IPS DF 6.9 (cell line): ENCODE data around the gene ACADL.

Experiments
- DNase-seq: peaks from one replicate; pipeline ENCODE4 v3.0.0-alpha.2; 2013; ENCODE audit warnings: low read depth, low spot score
- H3K27ac ChIP-seq: one replicate; pipeline ENCODE4 v1.5.1; 2013; ENCODE audit warnings: low read length, control low read depth
- H3K27me3 ChIP-seq: 2 replicates; pipeline ENCODE4 v1.6.1; 2013; ENCODE audit warnings: mild to moderate bottlenecking, low read length; ENCODE audit not compliant: control insufficient read depth, insufficient read depth
- H3K36me3 ChIP-seq: 2 replicates; pipeline ENCODE4 v1.6.1; 2013; ENCODE audit warnings: low read length; ENCODE audit not compliant: control insufficient read depth, insufficient read depth
- H3K4me1 ChIP-seq: 2 replicates; pipeline ENCODE4 v1.6.1; 2013; ENCODE audit warnings: low read length; ENCODE audit not compliant: control insufficient read depth, insufficient read depth
- H3K4me3 ChIP-seq: 2 replicates; pipeline ENCODE4 v1.5.1; 2013; ENCODE audit warnings: mild to moderate bottlenecking, low read length
- H3K9me3 ChIP-seq: 2 replicates; pipeline ENCODE4 v1.6.1; 2013; ENCODE audit warnings: low read length, inconsistent platforms; ENCODE audit not compliant: control insufficient read depth, insufficient read depth
- WGBS: extraction: QIAGEN DNeasy Blood & Tissue Kit; methylation state at CpG from one replicate; pipeline ENCODE4 v1.1.7; 2013; ENCODE audit warnings: mixed read lengths, missing lambda C conversion rate; ENCODE audit not compliant: insufficient read length, insufficient coverage; 5-methylcytosine and 5-hydroxymethylcytosine counted together

The ACADL gene

DNA sequence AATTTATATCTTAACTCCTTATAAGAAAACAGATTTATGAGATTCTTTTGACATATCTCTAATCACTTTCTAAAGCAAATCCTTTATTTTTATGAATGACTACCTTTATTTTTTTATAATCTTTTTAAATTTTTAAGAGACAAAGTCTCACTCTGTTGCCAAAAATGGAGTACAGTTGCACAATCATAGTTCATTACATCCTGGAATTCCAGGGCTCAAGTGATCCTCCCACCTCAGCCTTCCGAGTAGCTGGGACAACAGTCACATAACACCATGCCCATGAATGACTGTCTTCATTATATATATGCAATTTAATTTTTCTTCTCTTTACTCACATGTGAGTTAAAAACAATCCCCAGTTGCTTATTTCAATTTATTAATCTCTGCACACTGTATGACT is 21.7 kb downstream of the ACADL start:
- no CpG with 5 or more reads among the region's 1 CpG for WGBS
- no peak overlapping the region for H3K27ac ChIP-seq
- H3K4me1 ChIP-seq, result no peaks in the 10 kb centered on the region
- H3K4me3 ChIP-seq, result no peak overlapping the region
- H3K9me3 ChIP-seq, result no peaks in the 10 kb centered on the region
- DNase-seq, result no peak
- H3K27me3 ChIP-seq, result no peaks in the 10 kb centered on the region
- no peaks in the 10 kb centered on the region for H3K36me3 ChIP-seq

DNA sequence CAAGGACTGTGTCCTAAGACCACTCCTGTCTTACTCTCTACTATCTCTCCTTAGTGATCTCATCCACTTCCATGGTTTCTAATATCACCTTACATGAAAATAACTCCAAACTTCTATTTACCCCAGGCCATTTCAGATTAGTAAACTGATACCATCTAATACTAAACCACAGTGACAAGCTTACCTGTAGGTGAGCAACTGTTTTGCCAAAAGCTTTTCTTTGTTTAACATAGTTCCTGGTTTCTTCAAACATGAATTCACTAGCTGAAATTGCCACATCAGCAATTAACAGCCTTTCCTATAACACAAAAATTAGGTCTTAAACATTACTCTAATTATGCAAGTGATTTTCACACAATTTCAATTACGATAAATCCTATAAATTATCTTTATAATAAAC is 22.1 kb downstream of the ACADL start:
- H3K4me3 ChIP-seq, result no peak overlapping the region
- 96% methylated on average over 1 of the region's 1 CpG for WGBS
- no peaks in the 10 kb centered on the region for H3K36me3 ChIP-seq
- no peak for DNase-seq
- no peaks in the 10 kb centered on the region for H3K9me3 ChIP-seq
- H3K27ac ChIP-seq, result no peak overlapping the region
- H3K27me3 ChIP-seq, result no peaks in the 10 kb centered on the region
- H3K4me1 ChIP-seq, result no peaks in the 10 kb centered on the region

DNA sequence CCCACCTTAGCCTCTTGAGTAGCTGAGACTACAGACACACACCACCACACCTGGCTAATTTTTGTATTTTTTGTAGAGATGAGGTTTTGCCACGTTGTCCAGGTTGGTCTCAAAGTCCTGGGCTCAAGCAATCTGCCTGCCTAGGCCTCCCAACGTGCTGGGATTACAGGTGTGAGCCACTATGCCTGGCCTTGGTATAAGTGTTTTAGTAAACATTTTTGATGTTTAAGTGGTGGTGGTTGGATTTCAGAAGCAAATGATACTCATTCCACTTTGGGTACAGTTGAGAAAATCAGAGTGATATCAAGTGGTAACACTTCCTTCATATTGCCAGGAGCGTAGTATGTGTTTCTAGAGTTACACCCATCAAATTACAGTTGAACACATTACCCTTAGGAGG is 25.4 kb downstream of the ACADL start:
- H3K36me3 ChIP-seq, result no peaks in the 10 kb centered on the region
- WGBS, result no CpG with 5 or more reads among the region's 3 CpGs
- H3K4me1 ChIP-seq, result no peaks in the 10 kb centered on the region
- H3K27me3 ChIP-seq, result no peaks in the 10 kb centered on the region
- no peak overlapping the region for H3K27ac ChIP-seq
- DNase-seq, result no peak
- no peaks in the 10 kb centered on the region for H3K9me3 ChIP-seq
- no peak overlapping the region for H3K4me3 ChIP-seq

DNA sequence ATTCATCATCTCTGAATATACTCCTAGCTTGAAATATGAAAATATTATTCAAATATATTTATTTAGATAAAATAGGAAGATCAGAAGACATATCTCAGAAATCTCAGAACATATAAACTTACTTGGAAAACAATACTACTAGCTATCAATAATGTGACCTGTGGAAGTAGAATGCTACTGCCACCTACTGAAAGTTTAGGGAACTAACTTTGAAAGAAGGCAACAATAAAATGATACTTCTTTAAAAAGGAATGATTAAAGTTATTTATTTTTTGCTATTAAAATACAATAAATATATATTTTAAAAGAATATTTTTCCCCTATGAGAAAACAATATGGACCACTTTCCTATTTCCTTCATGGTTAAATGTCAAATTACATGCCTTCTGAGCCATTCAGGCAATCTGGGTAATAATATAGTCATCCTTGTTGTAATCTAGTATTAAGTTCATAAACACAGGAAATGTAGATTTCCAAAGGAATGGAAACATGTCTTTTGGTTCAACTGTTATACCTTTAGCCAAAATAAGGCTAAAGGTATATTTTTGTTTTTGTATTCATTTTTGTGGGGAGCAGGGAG is 26.0 kb downstream of the ACADL start:
- no peak overlapping the region for H3K27ac ChIP-seq
- no peaks in the 10 kb centered on the region for H3K36me3 ChIP-seq
- H3K9me3 ChIP-seq, result no peaks in the 10 kb centered on the region
- H3K27me3 ChIP-seq, result no peaks in the 10 kb centered on the region
- no peak overlapping the region for H3K4me3 ChIP-seq
- no peaks in the 10 kb centered on the region for H3K4me1 ChIP-seq
- DNase-seq, result no peak

DNA sequence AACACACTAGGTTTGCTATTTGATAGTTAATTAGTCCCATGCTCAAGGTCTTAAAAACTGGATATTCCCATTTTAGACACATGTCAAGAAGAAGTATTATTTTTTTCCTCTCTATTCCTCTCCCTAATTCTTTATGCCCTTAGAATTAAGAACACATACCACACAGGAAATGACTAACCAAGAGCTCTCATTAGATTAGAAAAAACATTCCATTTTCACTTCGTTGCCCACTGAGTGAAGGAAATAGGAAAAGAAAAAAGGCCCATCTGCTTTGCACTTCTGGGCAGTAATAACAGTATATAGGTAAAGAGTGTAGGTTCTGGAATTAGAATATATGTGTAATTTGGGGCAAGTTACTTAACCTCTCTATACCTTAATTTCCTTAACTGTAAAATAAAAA is 26.9 kb downstream of the ACADL start:
- Histone ChIP-seq H3K27me3 (no peaks in the 10 kb centered on the region), H3K9me3 (no peaks in the 10 kb centered on the region), H3K4me1 (no peaks in the 10 kb centered on the region), H3K27ac (no peak overlapping the region), H3K36me3 (no peaks in the 10 kb centered on the region), H3K4me3 (no peak overlapping the region)
- no peak for DNase-seq
- no CpG with 5 or more reads among the region's 1 CpG for whole genome bisulfite sequencing

DNA sequence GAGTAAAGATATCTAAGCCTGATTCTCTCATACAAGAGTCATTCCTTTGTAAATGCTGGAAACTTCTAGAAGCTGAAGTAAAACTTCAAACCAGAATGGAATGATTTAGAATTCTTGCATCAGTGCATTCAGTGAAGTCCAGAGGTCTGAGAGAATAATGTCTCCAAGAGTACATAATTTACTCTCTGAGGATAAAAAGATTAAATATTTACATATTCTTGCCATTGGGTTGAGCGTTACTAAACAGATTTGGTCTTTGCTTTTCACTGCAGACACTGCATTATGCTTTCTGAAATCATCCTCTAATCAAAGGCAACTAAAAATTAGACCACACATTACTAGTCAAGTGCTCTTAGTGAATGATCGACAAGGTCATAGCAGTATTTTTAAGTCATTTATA is 27.5 kb downstream of the ACADL start:
- H3K27ac ChIP-seq, result no peak overlapping the region
- no peak overlapping the region for H3K4me3 ChIP-seq
- H3K9me3 ChIP-seq, result no peaks in the 10 kb centered on the region
- H3K27me3 ChIP-seq, result no peaks in the 10 kb centered on the region
- H3K36me3 ChIP-seq, result no peaks in the 10 kb centered on the region
- DNase-seq, result no peak
- no CpG with 5 or more reads among the region's 2 CpGs for WGBS
- H3K4me1 ChIP-seq, result no peaks in the 10 kb centered on the region

DNA sequence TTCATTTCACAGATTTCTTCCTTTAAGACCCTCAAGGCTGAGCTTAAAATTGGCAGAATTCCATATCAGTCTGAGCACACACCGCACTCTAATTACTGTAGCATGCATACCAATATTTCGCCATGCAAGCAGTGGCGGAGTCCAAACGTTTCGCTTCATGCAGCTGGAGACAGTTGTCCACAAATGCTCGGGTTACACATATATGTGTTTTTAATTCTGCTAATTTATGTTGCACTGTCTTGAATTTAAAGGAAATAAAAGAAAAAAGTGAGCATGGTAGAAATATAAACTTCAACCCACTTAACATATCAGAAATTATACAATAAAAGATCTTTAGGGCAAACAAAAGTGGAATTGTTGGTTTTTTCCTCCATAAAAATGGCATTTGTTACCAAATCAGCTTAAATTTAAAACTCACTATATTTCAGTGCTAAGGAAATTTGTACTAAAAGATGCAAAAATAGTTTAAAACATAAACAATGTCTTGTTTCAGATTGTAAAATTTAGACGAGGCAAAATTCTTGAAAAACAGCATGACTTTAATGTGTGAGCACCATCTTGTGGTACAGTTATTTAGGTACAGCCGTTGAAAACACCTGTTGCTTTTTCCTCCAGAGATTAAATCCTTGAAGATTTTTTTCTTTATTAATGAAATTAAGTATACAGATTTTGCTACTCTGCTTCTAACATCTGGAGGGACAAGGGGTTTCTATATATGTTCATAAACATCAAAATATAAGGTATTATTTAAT is 30.0 kb downstream of the ACADL start:
- H3K4me1 ChIP-seq, result no peaks in the 10 kb centered on the region
- no CpG with 5 or more reads among the region's 8 CpGs for WGBS
- no peak overlapping the region for H3K4me3 ChIP-seq
- no peak for DNase-seq
- H3K27me3 ChIP-seq, result no peaks in the 10 kb centered on the region
- no peaks in the 10 kb centered on the region for H3K9me3 ChIP-seq
- H3K27ac ChIP-seq, result no peak overlapping the region
- H3K36me3 ChIP-seq, result no peaks in the 10 kb centered on the region

DNA sequence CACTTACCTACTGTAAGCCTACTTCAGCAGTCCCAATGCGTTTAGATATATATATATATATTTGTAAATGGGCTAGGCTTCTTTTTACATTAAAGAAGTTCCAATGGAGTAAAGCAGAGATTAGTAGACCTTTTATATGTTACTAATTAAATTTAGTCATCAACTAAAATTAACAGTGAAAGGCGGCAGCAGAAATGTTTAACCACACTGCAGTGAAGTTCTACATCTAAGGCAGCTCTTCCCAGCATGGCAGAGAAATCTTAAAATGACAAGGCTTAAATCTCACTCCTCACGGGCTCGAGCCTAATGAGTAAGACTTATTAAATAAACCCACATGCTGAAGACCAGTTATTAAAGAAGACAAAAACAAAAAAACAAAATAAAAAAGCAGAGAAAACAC is 34.9 kb downstream of the ACADL start:
- H3K27ac ChIP-seq, result no peak overlapping the region
- no peaks in the 10 kb centered on the region for H3K36me3 ChIP-seq
- no CpG with 5 or more reads among the region's 4 CpGs for WGBS
- H3K9me3 ChIP-seq, result no peaks in the 10 kb centered on the region
- no peaks in the 10 kb centered on the region for H3K27me3 ChIP-seq
- no peak overlapping the region for H3K4me3 ChIP-seq
- DNase-seq, result no peak
- H3K4me1 ChIP-seq, result no peaks in the 10 kb centered on the region

DNA sequence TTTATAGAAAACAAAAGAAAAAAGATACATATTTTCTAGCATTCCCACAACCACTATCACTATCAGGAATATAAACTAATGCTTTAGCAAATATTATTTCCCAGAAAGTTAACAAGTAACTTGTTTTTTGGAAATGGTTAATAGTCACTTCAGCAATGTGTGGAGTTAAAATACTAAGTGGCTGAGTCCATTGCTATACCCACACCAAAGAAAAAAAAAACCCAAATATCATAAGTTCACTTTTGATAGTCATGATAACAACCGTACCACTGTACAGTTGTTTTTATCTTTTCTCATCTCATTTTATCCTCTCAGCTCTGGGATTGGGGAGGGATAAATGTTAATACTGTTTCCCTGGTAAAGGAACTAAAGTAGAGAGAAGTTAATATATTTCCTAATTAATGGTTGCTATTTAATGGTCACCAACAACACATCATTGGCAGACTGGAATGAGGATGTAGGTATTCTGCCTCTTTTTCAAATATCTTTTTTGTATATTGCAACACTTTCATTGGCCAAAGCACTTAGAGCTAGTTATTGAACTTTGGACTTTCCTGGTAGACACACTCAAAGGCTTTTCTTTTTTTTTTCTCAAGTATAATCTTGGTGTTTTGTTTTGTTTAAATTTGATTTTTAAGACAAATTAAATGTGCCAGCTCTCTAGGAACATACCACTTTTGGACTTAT is 35.7 kb downstream of the ACADL start:
- Histone ChIP-seq H3K4me3 (no peak overlapping the region), H3K27ac (no peak overlapping the region), H3K36me3 (no peaks in the 10 kb centered on the region), H3K4me1 (no peaks in the 10 kb centered on the region), H3K27me3 (no peaks in the 10 kb centered on the region), H3K9me3 (no peaks in the 10 kb centered on the region)
- DNase-seq, result no peak
- no CpG with 5 or more reads among the region's 1 CpG for WGBS

DNA sequence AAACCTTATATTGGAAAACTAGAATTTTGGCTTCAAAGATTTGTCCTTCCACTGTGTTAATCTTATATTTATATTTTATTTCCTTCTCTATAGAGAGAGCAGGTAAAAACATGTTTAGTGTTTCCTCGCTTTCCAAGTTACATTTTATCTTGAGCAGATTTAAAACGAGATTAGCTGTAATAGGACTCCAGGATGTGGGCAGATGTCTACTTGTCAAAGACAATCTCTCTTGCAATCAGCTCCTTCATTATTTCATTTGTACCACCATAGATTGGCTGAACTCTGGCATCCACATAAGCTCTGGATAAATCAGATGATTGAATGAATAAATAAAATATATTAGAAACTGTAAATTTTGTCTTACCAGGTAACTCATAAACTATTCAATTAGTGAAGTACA is 36.5 kb downstream of the ACADL start:
- Histone ChIP-seq H3K4me3 (no peak overlapping the region), H3K36me3 (no peaks in the 10 kb centered on the region), H3K9me3 (no peaks in the 10 kb centered on the region), H3K4me1 (no peaks in the 10 kb centered on the region), H3K27me3 (no peaks in the 10 kb centered on the region), H3K27ac (no peak overlapping the region)
- DNase-seq, result no peak
- no CpG with 5 or more reads among the region's 2 CpGs for WGBS

DNA sequence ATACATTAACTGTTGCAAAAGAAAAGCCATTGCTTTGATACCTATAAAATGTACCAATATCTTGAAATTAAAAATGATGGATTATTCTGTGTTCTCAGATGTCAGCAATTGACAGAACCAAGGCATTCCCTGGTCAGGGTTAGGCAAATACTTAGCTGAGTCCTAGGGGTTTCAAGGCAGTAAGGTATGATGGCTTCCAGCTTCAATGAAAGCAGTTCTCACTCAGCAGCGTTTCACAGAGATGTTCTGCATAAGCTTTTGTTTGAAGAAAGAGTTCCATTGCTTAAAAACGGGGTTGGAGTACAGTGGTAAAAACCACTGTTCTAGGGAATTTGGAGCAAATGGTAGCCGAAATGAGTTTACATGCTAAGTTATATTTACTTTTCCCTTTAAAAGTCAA is 37.1 kb downstream of the ACADL start:
- WGBS, result no CpG with 5 or more reads among the region's 3 CpGs
- Histone ChIP-seq H3K9me3 (no peaks in the 10 kb centered on the region), H3K36me3 (no peaks in the 10 kb centered on the region), H3K27ac (no peak overlapping the region), H3K4me3 (no peak overlapping the region), H3K27me3 (no peaks in the 10 kb centered on the region), H3K4me1 (no peaks in the 10 kb centered on the region)
- no peak for DNase-seq
